Hematopoietic multipotent progenitor cell treated with erythropoietin and hydrocortisone succinate and interleukin-3 and kit ligand, for 15 days (in vitro differentiated cells): Measurements from ENCODE around the gene BAHCC1.
A peak's percentile ranks its signal among the peaks of the same experiment; 100 is the strongest.
"Not testable (repeated sequence)": the region's sequence is repeated elsewhere in the genome, so short reads cannot be mapped to it uniquely, and the experiment has no call there.

Experiments
- DNase-seq: peaks from one replicate; pipeline ENCODE4 v3.0.0-alpha.2; 2015; ENCODE audit warnings: low spot score

Gene BAHCC1

DNA sequence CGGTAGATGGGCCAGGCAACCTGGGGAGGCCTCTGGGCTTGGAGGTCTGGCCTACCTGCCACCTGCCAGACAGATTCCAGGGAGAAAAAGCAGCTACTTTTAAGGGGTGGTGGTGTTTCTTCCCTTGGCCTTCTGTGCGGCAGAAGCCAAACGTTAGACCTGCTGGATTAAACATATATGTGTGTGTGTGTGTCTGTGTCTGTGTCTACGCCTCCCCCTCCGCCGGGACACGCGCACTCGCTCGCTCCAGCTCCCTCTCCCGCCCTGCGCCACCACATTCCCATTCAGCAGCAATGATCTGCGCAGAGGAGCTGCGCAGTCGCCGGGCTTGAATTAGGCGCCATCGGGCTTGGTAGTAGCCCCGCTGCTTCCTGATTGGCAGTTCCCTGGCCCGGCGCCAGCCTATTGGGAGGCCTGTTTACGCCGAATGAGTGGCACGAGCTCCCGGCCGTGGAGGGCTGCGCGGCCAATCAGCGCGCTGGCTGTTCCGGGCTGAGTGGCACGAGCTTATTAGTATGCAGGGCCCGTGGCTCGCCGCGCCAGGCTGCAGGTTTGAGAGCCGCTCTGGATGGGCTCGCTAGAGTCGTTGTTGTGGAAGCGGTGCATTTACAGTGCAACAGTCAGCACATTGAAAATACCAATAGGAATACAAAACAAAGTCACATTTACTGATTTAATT is at the start of gene BAHCC1:
TSS of gene BAHCC1 (plus strand) at position 537 of the 679 bp plus-strand sequence. CDS start 4,283 bp downstream, outside the sequence.
- peak; percentile 68 for DNase-seq

DNA sequence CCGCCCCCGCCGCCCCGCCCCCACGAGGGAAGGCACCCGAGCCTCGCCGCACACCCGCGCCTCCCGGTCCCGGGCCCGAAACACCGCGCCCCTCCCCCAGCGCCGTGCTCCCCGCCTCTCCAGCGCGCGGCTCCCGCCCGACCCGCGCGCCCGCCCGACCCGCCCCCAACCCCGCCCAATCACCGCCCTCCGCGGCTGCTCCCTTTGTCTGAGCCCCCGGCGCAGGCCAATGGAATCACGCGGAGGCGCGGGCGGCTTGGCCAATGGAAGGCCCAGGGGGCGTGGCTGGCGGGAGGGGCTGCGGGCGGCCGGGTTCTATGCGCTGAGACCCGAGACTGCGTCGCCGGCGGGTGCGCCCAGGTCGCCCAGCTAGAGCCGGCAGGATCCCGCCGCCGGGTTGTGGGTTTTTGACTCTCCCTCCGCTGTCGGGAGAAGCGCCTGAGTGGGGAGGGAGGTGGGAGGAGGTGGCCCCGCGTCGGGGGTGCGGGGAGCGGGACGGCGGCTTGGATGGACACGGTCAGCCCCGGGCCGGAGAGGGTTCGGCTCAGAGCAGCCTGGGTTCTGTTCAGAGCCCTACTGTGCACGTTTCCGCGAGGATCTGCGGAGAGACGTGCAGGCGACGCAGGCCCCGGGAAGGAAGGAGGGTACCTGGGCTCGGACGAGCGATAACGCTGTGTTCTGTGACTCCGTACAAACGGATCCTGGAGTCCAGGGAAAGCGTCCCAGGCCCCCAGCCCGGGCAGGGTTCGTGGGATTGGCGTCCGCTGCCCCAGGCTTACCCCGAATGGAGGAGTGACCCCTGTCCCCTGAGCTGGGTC is 49.0 kb upstream of the BAHCC1 start:
- peak; percentile 71 for DNase-seq

DNA sequence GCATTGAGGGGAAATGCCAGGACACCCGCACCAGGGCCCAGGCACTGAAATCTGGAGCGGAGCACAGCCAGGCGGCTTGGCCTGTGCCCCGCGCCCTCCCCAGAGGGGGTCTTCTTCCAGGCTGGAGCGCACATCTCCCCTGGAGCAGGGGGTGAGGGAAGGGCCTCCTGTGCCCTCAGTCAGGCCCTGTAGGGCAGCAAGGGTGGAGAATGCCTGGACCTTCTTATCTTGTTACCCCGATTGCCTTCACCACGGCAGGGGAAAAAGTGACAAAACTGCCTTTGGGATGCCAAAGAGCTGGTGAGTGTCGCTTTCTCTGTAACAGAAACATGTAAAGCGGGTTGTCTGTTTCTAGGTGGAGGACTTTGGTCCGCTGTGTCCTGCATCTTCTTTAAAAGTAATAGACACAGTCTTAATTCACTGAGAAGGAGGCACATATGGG is 48.3 kb upstream of the BAHCC1 start:
- DNase-seq: no peak

DNA sequence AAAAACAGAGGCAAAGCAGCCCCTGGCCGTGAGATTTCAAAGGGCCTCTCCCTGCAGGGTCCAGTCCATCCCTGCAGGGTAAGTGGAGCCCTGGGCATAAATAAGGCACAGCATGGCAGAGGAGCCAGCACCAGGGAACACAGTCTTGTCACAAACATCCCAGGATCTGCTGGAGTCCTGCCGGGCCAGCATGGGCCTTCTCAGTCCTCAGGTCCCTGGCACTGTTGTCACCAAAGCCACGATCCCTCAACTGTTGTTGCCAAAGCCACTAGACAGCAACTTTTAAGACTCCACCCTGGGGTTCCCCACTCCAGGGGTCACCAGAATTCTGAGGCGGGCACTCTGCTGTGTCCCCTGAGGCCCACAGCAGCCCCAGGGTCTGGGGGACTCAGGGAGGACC is 47.8 kb upstream of the BAHCC1 start:
- DNase-seq: no peak

DNA sequence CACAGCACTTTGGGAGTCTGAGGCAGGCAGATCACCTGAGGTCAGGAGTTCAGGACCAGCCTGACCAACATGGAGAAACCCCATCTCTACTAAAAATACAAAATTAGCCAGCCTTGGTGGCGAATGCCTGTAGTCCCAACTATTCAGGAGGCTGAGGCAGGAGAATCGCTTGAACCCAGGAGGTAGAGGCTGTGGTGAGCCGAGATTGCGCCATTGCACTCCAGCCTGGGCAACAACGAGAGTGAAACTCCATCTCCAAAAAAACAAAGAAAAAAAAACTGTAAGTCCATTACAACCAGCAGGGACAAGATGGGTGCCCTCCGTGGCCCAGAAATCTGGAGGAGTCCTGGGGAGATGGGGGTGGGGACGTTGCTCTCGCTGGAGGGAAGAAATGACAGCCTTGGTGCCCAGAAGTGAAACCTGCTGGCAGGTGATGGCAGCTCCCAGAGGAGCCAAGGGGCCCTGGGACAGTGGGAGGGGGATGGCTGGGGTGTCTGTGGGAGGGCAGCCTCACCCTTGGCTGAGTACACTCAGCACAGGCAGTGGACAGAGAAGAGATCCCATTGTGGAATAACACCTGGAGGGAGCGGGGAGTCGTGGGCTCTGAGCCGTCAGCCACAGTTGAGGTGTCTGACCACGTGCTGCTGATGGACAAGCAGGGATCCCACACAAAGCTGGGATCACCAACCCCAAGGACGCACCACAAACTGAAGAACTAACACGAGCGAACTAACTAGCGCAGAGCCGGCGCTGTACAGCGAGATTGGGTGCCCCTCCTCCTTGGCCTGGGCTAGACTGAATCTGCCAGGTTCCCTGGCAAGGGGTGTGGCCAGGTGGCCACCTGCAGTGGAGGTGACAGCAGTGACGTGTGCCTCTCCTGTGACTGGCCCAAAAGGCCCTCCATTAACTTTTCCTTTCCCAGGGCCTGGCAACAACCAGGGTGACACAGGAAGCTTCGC is 46.9 kb upstream of the BAHCC1 start:
- DNase-seq: no peak

DNA sequence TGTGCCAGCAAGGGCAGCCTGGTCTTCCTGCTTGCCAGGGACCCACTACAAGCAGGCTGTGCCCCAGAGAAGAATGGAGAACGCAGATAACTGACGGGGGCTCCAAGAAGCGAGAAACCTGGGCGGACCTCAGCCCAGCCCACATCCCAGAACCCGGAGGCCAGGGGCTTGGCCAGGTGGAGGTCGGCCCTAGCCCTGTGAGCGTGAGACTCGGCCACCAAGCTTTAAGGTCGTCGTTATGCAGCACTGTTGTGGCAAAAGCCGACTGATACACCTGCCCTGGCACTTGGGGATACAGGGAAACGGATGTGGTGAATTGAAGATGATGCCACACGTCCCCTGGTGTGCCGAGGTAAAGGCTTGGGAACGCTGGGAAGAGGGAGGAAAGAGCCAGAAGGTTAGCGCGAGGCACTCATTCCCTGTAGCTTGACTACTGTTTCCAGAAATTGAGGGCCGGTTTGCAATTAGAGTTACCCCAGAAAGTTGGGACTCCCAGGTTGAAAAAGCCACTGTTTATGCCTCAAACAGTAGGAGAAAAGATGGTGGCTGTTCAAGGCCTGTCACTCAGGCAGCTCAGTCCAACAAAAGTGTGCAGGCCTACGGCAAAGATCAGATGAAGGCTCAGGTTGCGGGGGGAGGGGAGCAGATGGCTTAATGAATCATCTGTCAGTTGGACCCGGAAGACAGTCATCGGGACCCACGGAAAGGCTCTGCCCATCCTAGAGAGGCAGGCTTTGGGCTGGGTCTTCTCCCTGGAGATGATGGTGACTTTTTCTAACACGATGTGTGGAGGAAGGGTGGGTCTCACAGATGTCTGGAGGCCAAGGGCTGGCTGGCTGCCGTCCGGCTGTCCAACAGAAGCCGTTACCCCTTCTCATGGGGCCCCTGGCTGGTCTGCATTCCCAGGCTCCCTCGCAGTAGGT is 45.6 kb upstream of the BAHCC1 start:
- DNase-seq: no peak

DNA sequence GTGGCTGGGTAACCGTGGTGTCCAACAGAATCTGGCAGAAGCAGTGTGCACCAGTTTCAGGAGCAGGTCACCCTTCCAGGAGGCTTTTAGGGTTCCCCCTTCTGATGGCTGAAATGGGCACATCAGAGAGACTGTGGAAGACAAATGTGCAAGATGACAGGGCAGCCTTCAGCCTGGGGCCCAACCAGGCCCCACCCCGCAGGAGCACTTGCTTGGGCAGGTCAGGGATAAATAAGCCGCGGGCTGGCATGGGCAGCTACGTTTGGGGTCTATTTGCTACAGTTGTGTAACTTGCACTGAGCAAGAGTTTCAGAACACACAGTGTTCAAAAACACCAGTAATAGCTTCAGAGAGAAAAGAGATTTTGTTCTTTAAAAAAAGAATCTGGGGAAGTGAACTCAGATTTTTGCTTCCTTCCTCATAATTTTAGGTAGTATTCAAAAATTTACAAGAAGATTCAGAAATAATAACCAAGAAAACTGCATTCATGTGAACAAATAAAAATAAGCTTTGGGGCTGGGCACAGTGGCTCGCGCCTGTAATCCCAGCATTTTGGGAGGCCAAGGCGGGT is 44.9 kb upstream of the BAHCC1 start:
- DNase-seq: no peak

DNA sequence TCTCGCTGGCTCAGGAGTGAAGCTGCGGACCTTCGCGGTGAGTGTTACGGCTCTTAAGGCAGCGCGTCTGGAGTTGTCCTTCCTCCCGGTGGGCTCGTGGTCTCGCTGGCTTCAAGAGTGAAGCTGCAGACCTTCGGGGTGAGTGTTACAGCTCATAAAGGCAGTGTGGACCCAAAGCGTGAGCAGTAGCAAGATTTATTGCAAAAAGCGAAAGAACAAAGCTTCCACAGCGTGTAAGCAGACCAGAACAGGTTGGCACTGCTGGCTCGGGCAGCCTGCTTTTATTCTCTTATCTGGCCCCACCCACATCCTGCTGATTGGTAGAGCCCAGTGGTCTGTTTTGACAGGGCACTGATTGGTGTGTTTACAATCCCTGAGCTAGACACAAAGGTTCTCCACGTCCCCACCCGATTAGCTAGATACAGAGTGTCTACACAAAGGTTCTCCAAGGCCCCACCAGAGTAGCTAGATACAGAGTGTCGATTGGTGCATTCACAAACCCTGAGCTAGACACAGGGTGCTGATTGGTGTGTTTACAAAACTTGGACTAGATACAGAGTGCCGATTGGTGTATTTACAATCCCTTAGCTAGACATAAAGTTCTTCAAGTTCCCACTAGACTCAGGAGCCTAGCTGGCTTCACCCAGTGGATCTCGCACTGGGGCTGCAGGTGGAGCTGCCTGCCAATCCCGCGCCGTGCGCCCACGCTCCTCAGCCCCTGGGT is 43.8 kb upstream of the BAHCC1 start:
- not testable (repeated sequence) for DNase-seq

DNA sequence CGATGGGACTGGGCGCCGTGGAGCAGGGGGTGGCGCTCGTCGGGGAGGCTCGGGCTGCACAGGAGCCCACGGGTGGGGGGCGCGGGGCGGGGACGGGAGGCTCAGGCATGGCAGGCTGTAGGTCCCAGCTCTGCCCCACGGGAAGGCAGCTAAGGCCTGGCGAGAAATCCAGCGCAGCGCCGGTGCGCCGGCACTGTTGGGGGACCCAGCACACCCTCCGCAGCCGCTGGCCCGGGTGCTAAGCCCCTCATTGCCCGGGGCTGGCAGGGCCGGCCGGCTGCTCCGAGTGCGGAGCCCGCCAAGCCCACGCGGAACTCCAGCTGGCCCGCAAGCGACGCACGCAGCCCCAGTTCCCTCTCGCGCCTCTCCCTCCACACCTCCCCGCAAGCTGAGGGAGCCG is 43.2 kb upstream of the BAHCC1 start:
- not testable (repeated sequence) for DNase-seq

DNA sequence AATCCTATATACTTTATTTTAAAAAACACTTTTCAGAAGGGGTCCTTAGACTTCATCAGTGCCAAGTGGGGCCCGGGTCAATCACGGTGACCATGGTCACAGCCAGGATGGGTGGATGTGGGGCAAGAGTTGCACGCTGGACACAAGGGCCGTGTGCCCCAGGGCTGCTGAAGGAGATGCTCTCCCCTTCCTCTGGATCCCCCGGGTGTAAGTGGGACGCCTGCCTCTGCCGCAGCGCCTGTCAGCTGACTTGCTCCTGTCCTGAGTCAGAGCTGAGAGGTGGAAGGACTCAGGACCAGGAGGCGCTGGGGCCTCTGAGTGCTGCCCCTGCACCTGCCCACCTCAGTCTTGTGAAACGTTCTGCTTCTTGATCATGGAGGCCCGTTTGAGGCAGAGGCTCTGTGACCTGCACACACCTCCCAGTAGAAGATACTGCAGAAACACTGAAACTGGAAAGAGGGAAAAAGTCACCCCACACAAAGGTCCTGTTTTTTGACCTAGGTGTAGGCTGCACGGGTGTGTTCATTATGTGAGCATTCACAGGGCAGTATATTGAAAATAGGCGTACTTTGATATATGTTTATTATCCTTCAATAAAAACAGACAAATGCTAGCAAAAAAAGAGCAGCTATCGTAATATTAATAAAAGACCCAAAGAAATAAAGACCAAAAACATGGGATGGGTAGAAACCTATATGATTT is 40.9 kb upstream of the BAHCC1 start:
- no peak for DNase-seq

DNA sequence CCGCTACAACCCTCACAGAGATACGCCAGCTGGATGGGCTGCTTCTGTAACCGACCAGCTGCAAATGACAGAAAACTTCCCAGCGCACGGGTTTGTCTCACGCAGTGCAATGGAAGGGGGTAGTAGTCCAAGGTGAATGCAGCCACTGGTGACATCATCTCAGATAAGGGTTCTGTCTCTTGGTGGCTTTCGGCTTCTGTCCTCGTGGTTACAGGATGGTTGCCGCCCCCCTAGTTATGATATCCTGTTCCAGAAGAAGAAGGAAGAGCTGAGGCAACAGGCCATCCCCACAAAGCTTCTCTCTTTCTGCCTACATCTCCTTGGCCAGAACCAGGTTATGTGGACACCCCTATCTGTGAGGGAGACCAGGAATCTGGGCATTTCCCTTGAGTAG is 40.3 kb upstream of the BAHCC1 start:
- DNase-seq: no peak

DNA sequence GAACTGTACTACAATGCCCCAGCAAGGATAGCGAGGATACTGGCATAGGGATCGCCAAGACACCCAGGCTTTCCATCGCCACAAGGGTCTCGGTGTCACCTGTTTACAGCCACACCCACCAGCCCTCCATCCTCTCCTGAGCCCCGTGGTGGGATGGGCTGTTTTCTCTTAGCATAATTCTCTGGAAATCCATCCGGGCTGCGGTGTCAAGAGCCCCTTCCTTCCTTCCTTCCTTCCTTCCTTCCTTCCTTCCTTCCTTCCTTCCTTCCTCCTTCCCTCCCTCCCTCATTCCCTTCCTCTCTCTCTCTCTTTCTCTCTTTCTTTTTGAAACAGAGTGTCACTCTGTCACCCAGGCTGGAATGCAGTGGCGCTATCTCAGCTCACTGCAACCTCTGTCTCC is 36.0 kb upstream of the BAHCC1 start:
- no peak for DNase-seq

DNA sequence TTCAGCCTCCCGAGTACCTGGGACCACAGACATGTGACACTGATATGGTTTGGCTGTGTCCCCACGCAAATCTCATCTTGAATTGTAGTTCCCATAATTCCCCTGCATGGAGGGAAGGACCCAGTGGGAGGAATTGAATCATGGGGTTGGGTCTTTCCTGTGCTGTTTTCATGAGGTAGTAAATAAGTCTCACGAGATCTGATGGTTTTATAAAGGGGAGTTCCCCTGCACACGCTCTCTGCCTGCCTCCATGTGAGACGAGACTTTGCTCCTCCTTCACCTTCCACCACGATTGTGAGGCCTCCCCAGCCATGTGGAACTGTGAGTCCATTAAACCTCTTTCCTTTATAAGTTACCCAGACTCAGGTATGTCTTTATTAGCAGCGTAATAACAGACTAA is 33.3 kb upstream of the BAHCC1 start:
- not testable (repeated sequence) for DNase-seq

DNA sequence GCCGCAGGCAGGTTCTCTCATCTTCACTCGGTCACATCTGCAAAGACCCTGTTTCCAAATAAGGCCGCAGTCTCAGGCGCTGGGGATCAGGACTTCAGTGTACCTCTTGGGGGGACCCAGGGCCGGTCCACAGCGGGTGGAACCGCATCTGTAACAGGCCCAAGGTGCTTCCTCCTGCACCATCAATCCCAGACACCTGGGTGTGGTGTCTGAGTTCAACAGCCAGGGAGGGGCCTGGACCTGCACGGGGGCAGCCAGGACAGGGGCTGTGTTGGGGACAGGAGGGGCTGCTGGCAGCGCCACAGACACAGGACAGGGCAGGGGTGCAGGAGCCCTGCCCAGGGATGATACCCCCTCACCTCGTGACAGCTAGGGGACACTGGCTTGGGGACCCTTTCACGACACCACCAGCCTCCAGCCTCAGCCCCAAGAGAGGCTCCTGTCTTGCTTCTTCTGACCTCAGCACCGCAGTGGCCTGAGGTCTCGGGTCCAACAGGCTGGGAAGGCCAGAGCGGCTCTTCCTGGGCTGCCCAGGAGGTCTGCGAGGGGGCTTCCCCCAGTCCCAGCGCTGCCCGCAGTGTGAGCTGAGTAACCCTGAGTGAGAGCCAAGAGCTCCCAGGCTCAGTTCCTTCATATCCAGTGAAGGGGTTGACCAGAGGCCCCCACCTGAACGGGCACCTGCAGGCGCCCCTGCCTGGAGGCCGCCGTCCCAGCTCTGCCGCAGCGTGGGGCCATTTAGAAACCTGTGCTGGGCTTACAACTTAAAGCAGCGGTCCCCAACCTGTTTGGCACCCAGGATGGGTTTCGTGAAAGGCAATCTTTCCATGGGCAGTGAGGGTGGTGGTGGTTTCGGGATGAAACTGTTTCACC is 30.7 kb upstream of the BAHCC1 start:
- no peak for DNase-seq

DNA sequence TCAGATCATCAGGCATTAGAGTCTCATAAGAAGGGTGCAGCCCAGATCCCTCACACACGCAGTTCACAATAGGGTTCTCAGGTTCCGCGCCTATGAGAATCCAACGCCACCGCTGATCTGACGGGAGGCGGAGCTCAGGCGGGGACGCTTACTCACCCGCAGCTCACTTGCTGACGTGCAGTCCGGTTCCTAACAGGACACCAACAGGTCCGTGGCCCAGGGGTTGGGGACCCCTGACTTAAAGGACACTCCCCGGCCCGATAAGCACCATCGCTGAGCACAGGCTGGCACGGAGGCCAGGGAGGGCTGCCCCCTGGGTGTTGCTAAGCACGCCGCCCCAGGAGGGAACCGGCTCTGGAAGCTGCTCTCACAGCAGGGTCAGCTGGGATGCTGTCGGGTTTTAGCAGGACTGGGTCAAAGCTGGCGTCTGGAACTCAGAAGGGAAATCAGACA is 30.1 kb upstream of the BAHCC1 start:
- DNase-seq: no peak

DNA sequence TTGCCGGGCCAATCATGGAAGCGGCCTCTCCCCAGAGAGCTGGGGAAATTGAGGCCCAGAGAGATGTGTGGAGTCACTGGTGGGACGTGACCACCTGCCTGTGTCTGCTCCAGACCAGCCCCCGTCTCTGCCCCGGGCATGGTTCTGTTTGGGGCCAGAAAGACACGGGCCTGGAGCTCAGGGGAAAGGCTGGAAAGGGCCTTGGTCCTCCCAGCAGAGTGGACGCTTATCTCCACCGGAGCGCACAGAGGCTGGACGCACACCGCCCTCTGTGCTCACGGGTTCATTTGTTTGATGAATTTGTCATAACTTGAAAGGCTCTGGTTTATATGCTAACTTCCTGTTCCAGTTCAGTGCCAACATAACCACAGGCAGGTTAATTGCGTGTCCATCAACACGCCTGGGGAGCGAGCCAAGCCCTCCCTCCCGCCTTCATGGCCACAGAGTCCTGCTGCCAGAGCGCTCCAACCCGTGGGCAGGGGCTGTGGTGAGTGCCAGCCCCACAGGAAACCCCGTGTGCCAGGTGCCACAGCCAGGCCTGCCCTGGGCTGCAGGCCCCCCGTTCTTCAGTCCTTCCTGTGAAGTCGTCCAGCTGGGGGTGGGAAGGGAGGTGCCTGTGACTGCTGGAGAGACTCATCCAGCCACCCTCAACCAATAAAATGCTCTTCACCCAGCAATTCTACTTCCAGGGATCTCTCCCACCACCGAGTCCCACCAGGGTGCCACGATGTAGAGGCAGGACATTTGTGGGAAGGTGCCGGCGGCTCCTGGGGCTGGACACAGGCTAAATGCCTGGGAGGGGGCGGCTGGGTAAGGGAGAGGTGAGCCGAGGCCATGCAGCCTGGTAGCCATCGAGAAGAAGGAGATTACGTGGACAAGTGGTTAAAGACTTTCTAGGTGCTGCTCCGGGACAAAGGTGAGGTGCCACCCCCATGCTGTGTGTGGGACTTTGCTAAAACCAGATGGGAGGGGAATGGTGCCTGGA is 29.4 kb upstream of the BAHCC1 start:
- no peak for DNase-seq

DNA sequence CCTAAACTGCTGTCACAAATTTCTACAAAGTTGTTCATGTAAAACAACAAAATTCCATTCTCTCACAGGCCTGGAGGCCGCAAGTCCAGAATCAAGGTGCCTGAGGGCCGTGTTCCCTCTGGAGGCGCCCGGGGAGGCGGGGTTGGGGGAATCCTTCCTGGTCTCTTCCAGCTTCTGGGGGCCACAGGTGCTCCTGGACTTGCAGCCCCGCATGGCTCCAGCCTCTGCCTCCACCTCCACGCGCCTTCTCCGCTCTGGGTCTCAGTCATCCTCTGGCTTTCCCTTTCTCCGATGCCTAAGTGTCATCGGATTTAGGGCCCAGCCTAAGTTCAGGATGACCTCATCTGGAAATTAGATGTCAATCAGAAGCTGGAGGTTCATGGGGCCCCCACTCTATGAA is 28.6 kb upstream of the BAHCC1 start:
- no peak for DNase-seq
